ENCODE measurements around the gene CAMTA2.
A peak's percentile ranks its signal among the peaks of the same experiment; 100 is the strongest.
"Not testable (repeated sequence)": the region's sequence is repeated elsewhere in the genome, so short reads cannot be mapped to it uniquely, and the experiment has no call there.

The CAMTA2 gene

GRCh38 chr17:4936436-4936835 lies 51.0 kb downstream of the CAMTA2 start:
- FAIRE-seq (no peak), DNase-seq (ENCODE audit: extremely low spot score, insufficient read length, low read depth) (no peak)

GRCh38 chr17:4935650-4936049 lies 51.8 kb downstream of the CAMTA2 start:
- DNase-seq (ENCODE audit: extremely low spot score, insufficient read length, low read depth) (no peak), FAIRE-seq (no peak)

GRCh38 chr17:4934173-4934979 lies 53.1 kb downstream of the CAMTA2 start:
- FAIRE-seq = peak; percentile 95

GRCh38 chr17:4933646-4934045 lies 53.8 kb downstream of the CAMTA2 start:
- no peak for FAIRE-seq

More at GRCh38 chr17:4934173-4934979, 53.1 kb downstream of the CAMTA2 start:
- no peak for DNase-seq (ENCODE audit: extremely low spot score, insufficient read length, low read depth)

GRCh38 chr17:4932756-4933155 lies 54.7 kb downstream of the CAMTA2 start:
- DNase-seq (ENCODE audit: extremely low spot score, insufficient read length, low read depth) = no peak
- FAIRE-seq = no peak

More at GRCh38 chr17:4933646-4934045, 53.8 kb downstream of the CAMTA2 start:
- no peak for DNase-seq (ENCODE audit: extremely low spot score, insufficient read length, low read depth)

GRCh38 chr17:4931963-4932362 lies 55.5 kb downstream of the CAMTA2 start, which contains the start of gene GP1BA:
Gene GP1BA, plus strand, starts transcription at chr17:4932277. Its CDS starts 328 bp downstream, at chr17:4932605.
- peak; percentile 66 for FAIRE-seq
- DNase-seq (ENCODE audit: extremely low spot score, insufficient read length, low read depth) = no peak

GRCh38 chr17:4928881-4929280 lies 58.6 kb downstream of the CAMTA2 start:
- no peak for DNase-seq (ENCODE audit: extremely low spot score, insufficient read length, low read depth)
- no peak for FAIRE-seq

GRCh38 chr17:4926577-4927335 lies 60.7 kb downstream of the CAMTA2 start:
- not testable (repeated sequence) for DNase-seq (ENCODE audit: extremely low spot score, insufficient read length, low read depth); FAIRE-seq

GRCh38 chr17:4921320-4921719 lies 66.2 kb downstream of the CAMTA2 start:
- no peak for DNase-seq (ENCODE audit: extremely low spot score, insufficient read length, low read depth)
- no peak for FAIRE-seq

- DNase-seq (ENCODE audit: extremely low spot score, insufficient read length, low read depth) (no peak), FAIRE-seq (no peak)
Measured at GRCh38 chr17:4920351-4921048, 67.0 kb downstream of the CAMTA2 start.

GRCh38 chr17:4919511-4920047 lies 67.9 kb downstream of the CAMTA2 start:
- FAIRE-seq (no peak), DNase-seq (ENCODE audit: extremely low spot score, insufficient read length, low read depth) (no peak)
